ENCODE results near the gene MYL6B. TPM values are rescaled to one million over a fixed set of nuclear protein-coding genes. Genes with fewer than 3 reads are reported as not detected.

MYL6B gene
- total RNA-seq, 1 experiment from 2014 or later = 66.5 TPM

DNA sequence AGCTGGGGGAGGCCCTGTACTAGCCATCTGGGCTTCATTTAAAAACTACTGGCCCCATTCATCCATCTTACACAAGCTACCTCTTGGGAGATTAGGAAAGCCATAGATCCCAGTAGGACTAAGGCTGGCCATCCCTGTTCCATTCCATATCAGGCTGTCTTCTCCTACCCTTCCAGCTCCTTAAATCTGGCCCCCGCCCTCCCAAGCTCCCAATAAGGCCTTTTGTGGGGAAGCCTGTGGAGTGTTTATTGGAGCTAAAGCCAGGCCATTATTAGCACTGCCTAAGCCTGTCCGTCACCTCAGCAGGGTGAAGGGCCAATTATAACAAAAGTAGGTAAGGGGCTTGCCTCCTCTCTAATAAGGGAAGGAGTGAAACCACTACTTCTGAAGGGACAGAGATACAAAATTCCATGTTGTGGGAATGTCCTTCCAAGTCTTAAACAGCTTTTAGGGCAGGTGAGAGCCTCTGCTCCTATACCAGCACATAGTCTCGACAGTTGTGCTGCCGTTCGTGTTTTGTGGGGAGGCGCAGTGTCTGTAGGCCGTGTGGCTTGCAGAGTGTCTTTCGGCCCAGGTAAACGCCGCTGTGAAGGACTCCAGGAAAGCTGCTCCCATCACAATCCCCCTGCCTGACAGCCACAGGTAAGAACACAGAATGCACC lies 9.4 kb downstream of the MYL6B start:
- Histone ChIP-seq H3K4me1 (ENCODE audit: control insufficient read depth, insufficient read depth, low read length) (peaks cover 20% of the 10 kb centered on the region), H3K27me3 (ENCODE audit: control insufficient read depth, insufficient read depth, low read length) (no peaks in the 10 kb centered on the region), H3K4me3 (ENCODE audit: low read depth in 2 of 2, low read length in 2 of 2) (no peak overlapping the region), H3K36me3 (ENCODE audit: control insufficient read depth, insufficient read depth, low read length) (peaks cover 2% of the 10 kb centered on the region; the same call in 1 of the 2 replicates), H3K9me3 (ENCODE audit: control insufficient read depth, insufficient read depth, low read depth, low read length) (no peaks in the 10 kb centered on the region), H3K27ac (ENCODE audit: low read length) (peak overlapping the region; percentile 35; the same call in 1 of the 2 replicates)
- no TSS peak for BruUV-seq (replicated peaks)
- in situ Hi-C loops (cut with HindIII; ENCODE audit: low pct_unique_long_range_greater_than_20kb, low sequenced_read_pairs) (no loop called here), intact Hi-C loops (cut with micrococcal nuclease; ENCODE audit: unreplicated experiment) (no loop called here)
- TF ChIP-seq, protein P1, sequence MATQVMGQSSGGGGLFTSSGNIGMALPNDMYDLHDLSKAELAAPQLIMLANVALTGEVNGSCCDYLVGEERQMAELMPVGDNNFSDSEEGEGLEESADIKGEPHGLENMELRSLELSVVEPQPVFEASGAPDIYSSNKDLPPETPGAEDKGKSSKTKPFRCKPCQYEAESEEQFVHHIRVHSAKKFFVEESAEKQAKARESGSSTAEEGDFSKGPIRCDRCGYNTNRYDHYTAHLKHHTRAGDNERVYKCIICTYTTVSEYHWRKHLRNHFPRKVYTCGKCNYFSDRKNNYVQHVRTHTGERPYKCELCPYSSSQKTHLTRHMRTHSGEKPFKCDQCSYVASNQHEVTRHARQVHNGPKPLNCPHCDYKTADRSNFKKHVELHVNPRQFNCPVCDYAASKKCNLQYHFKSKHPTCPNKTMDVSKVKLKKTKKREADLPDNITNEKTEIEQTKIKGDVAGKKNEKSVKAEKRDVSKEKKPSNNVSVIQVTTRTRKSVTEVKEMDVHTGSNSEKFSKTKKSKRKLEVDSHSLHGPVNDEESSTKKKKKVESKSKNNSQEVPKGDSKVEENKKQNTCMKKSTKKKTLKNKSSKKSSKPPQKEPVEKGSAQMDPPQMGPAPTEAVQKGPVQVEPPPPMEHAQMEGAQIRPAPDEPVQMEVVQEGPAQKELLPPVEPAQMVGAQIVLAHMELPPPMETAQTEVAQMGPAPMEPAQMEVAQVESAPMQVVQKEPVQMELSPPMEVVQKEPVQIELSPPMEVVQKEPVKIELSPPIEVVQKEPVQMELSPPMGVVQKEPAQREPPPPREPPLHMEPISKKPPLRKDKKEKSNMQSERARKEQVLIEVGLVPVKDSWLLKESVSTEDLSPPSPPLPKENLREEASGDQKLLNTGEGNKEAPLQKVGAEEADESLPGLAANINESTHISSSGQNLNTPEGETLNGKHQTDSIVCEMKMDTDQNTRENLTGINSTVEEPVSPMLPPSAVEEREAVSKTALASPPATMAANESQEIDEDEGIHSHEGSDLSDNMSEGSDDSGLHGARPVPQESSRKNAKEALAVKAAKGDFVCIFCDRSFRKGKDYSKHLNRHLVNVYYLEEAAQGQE (IDR thresholded peaks at IDR 0.05; ENCODE audit: insufficient read depth in 1 of 2, low read depth in 2 of 2, low read length in 1 of 2) = no peak
- TF ChIP-seq TCF7L2 (IDR thresholded peaks at IDR 0.05; ENCODE audit: low read depth, low read length) (no peak), POLR2AphosphoS5 (IDR thresholded peaks at IDR 0.05; ENCODE audit: low read depth, low read length) (no peak), SIN3A (IDR thresholded peaks at IDR 0.05; ENCODE audit: borderline replicate concordance, insufficient read depth, low read depth, low read length) (no peak)
- TF ChIP-seq, protein P2, sequence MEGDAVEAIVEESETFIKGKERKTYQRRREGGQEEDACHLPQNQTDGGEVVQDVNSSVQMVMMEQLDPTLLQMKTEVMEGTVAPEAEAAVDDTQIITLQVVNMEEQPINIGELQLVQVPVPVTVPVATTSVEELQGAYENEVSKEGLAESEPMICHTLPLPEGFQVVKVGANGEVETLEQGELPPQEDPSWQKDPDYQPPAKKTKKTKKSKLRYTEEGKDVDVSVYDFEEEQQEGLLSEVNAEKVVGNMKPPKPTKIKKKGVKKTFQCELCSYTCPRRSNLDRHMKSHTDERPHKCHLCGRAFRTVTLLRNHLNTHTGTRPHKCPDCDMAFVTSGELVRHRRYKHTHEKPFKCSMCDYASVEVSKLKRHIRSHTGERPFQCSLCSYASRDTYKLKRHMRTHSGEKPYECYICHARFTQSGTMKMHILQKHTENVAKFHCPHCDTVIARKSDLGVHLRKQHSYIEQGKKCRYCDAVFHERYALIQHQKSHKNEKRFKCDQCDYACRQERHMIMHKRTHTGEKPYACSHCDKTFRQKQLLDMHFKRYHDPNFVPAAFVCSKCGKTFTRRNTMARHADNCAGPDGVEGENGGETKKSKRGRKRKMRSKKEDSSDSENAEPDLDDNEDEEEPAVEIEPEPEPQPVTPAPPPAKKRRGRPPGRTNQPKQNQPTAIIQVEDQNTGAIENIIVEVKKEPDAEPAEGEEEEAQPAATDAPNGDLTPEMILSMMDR (IDR thresholded peaks at IDR 0.05) = no peak
- POLR2A ChIA-PET = interaction anchor here (0.6 to 0.7 kb wide), 2 partner anchors 12 to 19 kb away, joined by 6 to 21 read pairs; no protein-coding TSS in a partner anchor
- no peak for DNase-seq (ENCODE audit: low read depth, low spot score)
- ATAC-seq = no peak
- CTCF ChIA-PET = interaction anchor here (0.5 to 1.3 kb wide), 2 partner anchors 44 to 71 kb away, joined by 3 to 5 read pairs; partner anchors contain the start of gene ZC3H10

DNA sequence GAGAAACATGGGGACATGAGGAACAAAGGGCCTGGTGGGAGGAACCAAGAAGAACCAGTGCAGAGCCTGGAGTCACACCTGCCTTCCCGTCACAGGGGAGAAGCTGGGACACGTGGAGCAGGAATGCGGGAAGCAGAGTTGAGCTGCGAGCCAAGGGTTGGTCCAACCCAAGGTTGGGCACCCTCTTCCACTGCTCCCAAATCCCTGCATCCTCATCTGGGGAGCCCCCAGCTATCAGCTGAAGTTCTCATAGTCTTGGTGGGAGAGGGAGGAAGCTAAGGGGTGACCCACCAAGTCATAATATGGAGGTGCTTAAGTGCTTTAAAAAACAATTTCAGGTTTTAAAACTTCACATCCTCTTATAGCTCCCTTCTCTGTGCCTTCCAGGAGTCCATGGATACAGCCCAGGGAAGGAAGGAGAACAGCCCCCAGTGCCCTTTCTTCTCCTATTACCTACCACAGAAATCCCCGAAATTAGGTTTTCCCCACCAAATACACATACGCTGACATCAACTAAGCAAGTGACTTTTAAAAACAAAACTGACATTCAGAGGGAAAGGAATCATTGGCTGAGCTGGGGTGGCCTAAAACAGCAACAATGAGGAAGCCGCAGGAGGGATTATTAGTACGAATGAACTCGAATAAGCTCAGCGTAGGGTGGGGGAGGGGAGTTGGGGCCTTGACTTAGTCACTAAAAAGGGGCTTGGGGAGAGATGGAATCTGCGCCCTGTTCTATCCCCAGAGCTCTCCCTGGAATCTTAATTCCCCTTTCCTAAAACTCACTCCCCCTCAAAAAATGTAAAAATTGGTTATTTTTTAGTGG lies 10.3 kb downstream of the MYL6B start:
- H3K9me3 ChIP-seq (ENCODE audit: control insufficient read depth, insufficient read depth, low read depth, low read length) = no peaks in the 10 kb centered on the region
- no peak overlapping the region; the same call in 1 of the 2 replicates for H3K27ac ChIP-seq (ENCODE audit: low read length)
- no peak for ATAC-seq
- TF ChIP-seq TCF7L2 (IDR thresholded peaks at IDR 0.05; ENCODE audit: low read depth, low read length) = no peak
- TF ChIP-seq, protein P2 (IDR thresholded peaks at IDR 0.05) = no peak
- TF ChIP-seq, protein P1 (IDR thresholded peaks at IDR 0.05; ENCODE audit: insufficient read depth in 1 of 2, low read depth in 2 of 2, low read length in 1 of 2) = no peak
- TF ChIP-seq SIN3A (IDR thresholded peaks at IDR 0.05; ENCODE audit: borderline replicate concordance, insufficient read depth, low read depth, low read length) = no peak
- TF ChIP-seq POLR2AphosphoS5 (IDR thresholded peaks at IDR 0.05; ENCODE audit: low read depth, low read length) = no peak; the same call in 1 of the 2 replicates
- intact Hi-C loops (cut with micrococcal nuclease; ENCODE audit: unreplicated experiment) = no loop called here
- TSS peak; percentile 95 for BruUV-seq (replicated peaks)
- H3K27me3 ChIP-seq (ENCODE audit: control insufficient read depth, insufficient read depth, low read length) = no peaks in the 10 kb centered on the region
- ChIA-PET CTCF (interaction anchor here (0.6 to 0.8 kb wide), 3 partner anchors 26 to 44 kb away, joined by 3 to 8 read pairs (median 5); partner anchors contain the start of genes SMARCC2 and ZC3H10), POLR2A (interaction anchor here (0.7 kb wide), 4 partner anchors 14 to 40 kb away, joined by 4 to 8 read pairs (median 6); no protein-coding TSS in a partner anchor)
- H3K4me3 ChIP-seq (ENCODE audit: low read depth in 2 of 2, low read length in 2 of 2) = no peak overlapping the region
- H3K4me1 ChIP-seq (ENCODE audit: control insufficient read depth, insufficient read depth, low read length) = peaks cover 15% of the 10 kb centered on the region
- H3K36me3 ChIP-seq (ENCODE audit: control insufficient read depth, insufficient read depth, low read length) = peaks cover 2% of the 10 kb centered on the region; the same call in 1 of the 2 replicates
- in situ Hi-C loops (cut with HindIII; ENCODE audit: low pct_unique_long_range_greater_than_20kb, low sequenced_read_pairs) = no loop called here
- no peak for DNase-seq (ENCODE audit: low read depth, low spot score)

All from Panc1 (cell line).